ENCODE data around the gene MOSMO. TPM values are rescaled to one million over a fixed set of nuclear protein-coding genes. Genes with fewer than 3 reads are reported as not detected.

MOSMO gene
- total RNA-seq, 1 donor from 2014 or later: 33.9 TPM

DNA sequence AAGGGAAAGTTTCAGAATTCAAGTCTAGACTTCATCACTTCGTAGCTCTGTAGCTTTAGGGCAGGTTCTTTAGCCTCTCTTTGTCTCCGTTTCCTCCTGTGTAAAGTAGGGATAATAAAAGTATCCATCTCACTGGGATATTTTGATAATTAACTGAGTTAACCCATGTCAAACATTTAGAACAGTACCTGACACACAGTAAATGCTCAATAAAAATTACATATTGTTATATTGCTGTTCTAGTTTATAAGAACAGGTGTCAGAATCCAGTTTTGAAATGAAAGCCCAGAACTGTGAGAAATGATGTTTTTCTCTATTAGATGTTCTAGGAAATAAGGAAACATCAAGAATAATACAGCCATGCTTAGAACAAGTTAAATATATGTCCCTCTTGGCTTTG, 4.3 kb downstream of the MOSMO start:
- no peaks in the 10 kb centered on the region for H3K9me3 ChIP-seq
- H3K27me3 ChIP-seq: no peaks in the 10 kb centered on the region
- no peak for DNase-seq (ENCODE audit: extremely low spot score in 2 of 2)
- H3K4me1 ChIP-seq: peaks cover 25% of the 10 kb centered on the region
- intact Hi-C loops (cut with DNase I): no loop called here
- H3K27ac ChIP-seq: no peak overlapping the region
- no peaks in the 10 kb centered on the region for H3K36me3 ChIP-seq
- no peak for TF ChIP-seq POLR2A (IDR thresholded peaks at IDR 0.05)
- TF ChIP-seq POLR2AphosphoS5 (IDR thresholded peaks at IDR 0.05; ENCODE audit: insufficient read depth in 1 of 2, low read depth in 1 of 2): no peak
- TF ChIP-seq CTCF (IDR thresholded peaks at IDR 0.05): no peak
- H3K4me3 ChIP-seq: no peak overlapping the region

- Histone ChIP-seq H3K27ac (no peak overlapping the region), H3K4me3 (no peak overlapping the region), H3K9me3 (no peaks in the 10 kb centered on the region), H3K36me3 (no peaks in the 10 kb centered on the region), H3K4me1 (peaks cover 30% of the 10 kb centered on the region), H3K27me3 (no peaks in the 10 kb centered on the region)
- DNase-seq (ENCODE audit: extremely low spot score in 2 of 2): no peak
- intact Hi-C loops (cut with DNase I): no loop called here
- TF ChIP-seq POLR2AphosphoS5 (IDR thresholded peaks at IDR 0.05; ENCODE audit: insufficient read depth in 1 of 2, low read depth in 1 of 2) (no peak), POLR2A (IDR thresholded peaks at IDR 0.05) (no peak), CTCF (IDR thresholded peaks at IDR 0.05) (no peak)
These were observed 5.6 kb downstream of the MOSMO start for GRCh38 chr16:22013486-22013885.

- DNase-seq (ENCODE audit: extremely low spot score in 2 of 2): no peak
- Histone ChIP-seq H3K27me3 (no peaks in the 10 kb centered on the region), H3K9me3 (no peaks in the 10 kb centered on the region), H3K36me3 (no peaks in the 10 kb centered on the region), H3K4me1 (peaks cover 21% of the 10 kb centered on the region), H3K27ac (no peak overlapping the region), H3K4me3 (no peak overlapping the region)
- intact Hi-C loops (cut with DNase I): no loop called here
- no peak for TF ChIP-seq POLR2A (IDR thresholded peaks at IDR 0.05)
- no peak for TF ChIP-seq POLR2AphosphoS5 (IDR thresholded peaks at IDR 0.05; ENCODE audit: insufficient read depth in 1 of 2, low read depth in 1 of 2)
These were observed 6.5 kb downstream of the MOSMO start for GRCh38 chr16:22014271-22014873.

- Histone ChIP-seq H3K4me3 (no peak overlapping the region), H3K4me1 (peaks cover 8% of the 10 kb centered on the region), H3K9me3 (no peaks in the 10 kb centered on the region), H3K27me3 (no peaks in the 10 kb centered on the region), H3K27ac (no peak overlapping the region), H3K36me3 (no peaks in the 10 kb centered on the region)
- no peak for DNase-seq (ENCODE audit: extremely low spot score in 2 of 2)
- no peak for TF ChIP-seq CTCF (IDR thresholded peaks at IDR 0.05)
- TF ChIP-seq POLR2AphosphoS5 (IDR thresholded peaks at IDR 0.05; ENCODE audit: insufficient read depth in 1 of 2, low read depth in 1 of 2): no peak
- TF ChIP-seq POLR2A (IDR thresholded peaks at IDR 0.05): no peak
- intact Hi-C loops (cut with DNase I): no loop called here
These were observed 9.0 kb downstream of the MOSMO start for GRCh38 chr16:22016927-22017326.

DNA sequence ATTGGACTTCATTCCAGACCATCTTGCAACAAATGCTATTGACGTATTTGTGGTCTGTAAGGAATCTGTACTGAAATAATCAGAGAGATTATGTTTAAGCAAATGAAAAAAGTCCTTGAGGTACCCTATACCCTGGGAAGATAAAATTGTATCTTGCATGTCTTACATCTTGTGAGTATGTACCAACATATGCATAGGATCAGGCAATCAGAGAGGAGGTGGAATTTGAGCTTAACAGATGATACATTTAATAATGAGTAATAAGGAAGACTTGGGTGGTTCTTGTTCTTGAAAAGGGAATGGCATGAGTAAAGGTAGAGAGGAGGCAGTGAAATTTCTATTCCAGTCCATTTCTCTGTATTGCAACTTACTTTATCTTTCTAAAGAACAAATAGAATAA, 10.6 kb downstream of the MOSMO start:
- intact Hi-C loops (cut with DNase I): no loop called here
- Histone ChIP-seq H3K4me1 (peaks cover 8% of the 10 kb centered on the region), H3K36me3 (no peaks in the 10 kb centered on the region), H3K4me3 (no peak overlapping the region), H3K27me3 (no peaks in the 10 kb centered on the region), H3K9me3 (no peaks in the 10 kb centered on the region), H3K27ac (no peak overlapping the region)
- TF ChIP-seq CTCF (IDR thresholded peaks at IDR 0.05) (no peak), POLR2A (IDR thresholded peaks at IDR 0.05) (no peak), POLR2AphosphoS5 (IDR thresholded peaks at IDR 0.05; ENCODE audit: insufficient read depth in 1 of 2, low read depth in 1 of 2) (no peak)
- DNase-seq (ENCODE audit: extremely low spot score in 2 of 2): no peak

Measured in vagina (tissue), 2 donors.